ENCODE data around the gene CACTIN.
"Not testable (repeated sequence)": the region's sequence is repeated elsewhere in the genome, so short reads cannot be mapped to it uniquely, and the experiment has no call there.

Gene CACTIN

GRCh38 chr19:3670796-3671679, 44.4 kb upstream of the CACTIN start:
- Histone ChIP-seq H3K4me3 (ENCODE audit: insufficient read length, low read depth) (no peak overlapping the region), H3K36me3 (ENCODE audit: insufficient read depth, insufficient read length, low read length) (peaks cover 37% of the 10 kb centered on the region), H3K27me3 (ENCODE audit: insufficient read depth, insufficient read length) (no peaks in the 10 kb centered on the region), H3K4me1 (ENCODE audit: insufficient read depth, insufficient read length) (peaks cover 48% of the 10 kb centered on the region), H3K9me3 (ENCODE audit: insufficient read depth, low read length) (no peaks in the 10 kb centered on the region), H3K9ac (ENCODE audit: insufficient read length, low read depth) (peak overlapping the region; percentile 53)
- no peak for DNase-seq (ENCODE audit: low read depth, low spot score)
- TF ChIP-seq YY1 (IDR thresholded peaks at IDR 0.05; ENCODE audit: insufficient read depth, insufficient read length) = no peak
- no peak for TF ChIP-seq SUZ12 (IDR thresholded peaks at IDR 0.05; ENCODE audit: extremely low read depth, insufficient read depth, insufficient read length)
- TF ChIP-seq ZNF274 (IDR thresholded peaks at IDR 0.05; ENCODE audit: low read depth, low read length) = no peak

- Histone ChIP-seq H3K4me1 (ENCODE audit: insufficient read depth, insufficient read length) (peaks cover 52% of the 10 kb centered on the region), H3K9ac (ENCODE audit: insufficient read length, low read depth) (peak overlapping the region; percentile 56), H3K36me3 (ENCODE audit: insufficient read depth, insufficient read length, low read length) (peaks cover 36% of the 10 kb centered on the region), H3K4me3 (ENCODE audit: insufficient read length, low read depth) (no peak overlapping the region), H3K27me3 (ENCODE audit: insufficient read depth, insufficient read length) (no peaks in the 10 kb centered on the region), H3K9me3 (ENCODE audit: insufficient read depth, low read length) (no peaks in the 10 kb centered on the region)
- DNase-seq (ENCODE audit: low read depth, low spot score) = no peak
- TF ChIP-seq ZNF274 (IDR thresholded peaks at IDR 0.05; ENCODE audit: low read depth, low read length) = no peak
- TF ChIP-seq YY1 (IDR thresholded peaks at IDR 0.05; ENCODE audit: insufficient read depth, insufficient read length) = no peak
- no peak for TF ChIP-seq SUZ12 (IDR thresholded peaks at IDR 0.05; ENCODE audit: extremely low read depth, insufficient read depth, insufficient read length)
These were observed 43.6 kb upstream of the CACTIN start for GRCh38 chr19:3669947-3670795.

- no peak for TF ChIP-seq ZNF274 (IDR thresholded peaks at IDR 0.05; ENCODE audit: low read depth, low read length)
- TF ChIP-seq YY1 (IDR thresholded peaks at IDR 0.05; ENCODE audit: insufficient read depth, insufficient read length) = no peak
- no peak for TF ChIP-seq SUZ12 (IDR thresholded peaks at IDR 0.05; ENCODE audit: extremely low read depth, insufficient read depth, insufficient read length)
- Histone ChIP-seq H3K4me3 (ENCODE audit: insufficient read length, low read depth) (no peak overlapping the region), H3K9ac (ENCODE audit: insufficient read length, low read depth) (peak overlapping the region; percentile 42), H3K9me3 (ENCODE audit: insufficient read depth, low read length) (no peaks in the 10 kb centered on the region), H3K27me3 (ENCODE audit: insufficient read depth, insufficient read length) (no peaks in the 10 kb centered on the region), H3K36me3 (ENCODE audit: insufficient read depth, insufficient read length, low read length) (peaks cover 38% of the 10 kb centered on the region), H3K4me1 (ENCODE audit: insufficient read depth, insufficient read length) (peaks cover 52% of the 10 kb centered on the region)
- DNase-seq (ENCODE audit: low read depth, low spot score) = no peak
These were observed 42.7 kb upstream of the CACTIN start for GRCh38 chr19:3669082-3669946.

- Histone ChIP-seq H3K4me1 (ENCODE audit: insufficient read depth, insufficient read length) (peaks cover 50% of the 10 kb centered on the region), H3K4me3 (ENCODE audit: insufficient read length, low read depth) (no peak overlapping the region), H3K36me3 (ENCODE audit: insufficient read depth, insufficient read length, low read length) (peaks cover 40% of the 10 kb centered on the region), H3K27me3 (ENCODE audit: insufficient read depth, insufficient read length) (no peaks in the 10 kb centered on the region), H3K9ac (ENCODE audit: insufficient read length, low read depth) (peak overlapping the region; percentile 63), H3K9me3 (ENCODE audit: insufficient read depth, low read length) (no peaks in the 10 kb centered on the region)
- TF ChIP-seq SUZ12 (IDR thresholded peaks at IDR 0.05; ENCODE audit: extremely low read depth, insufficient read depth, insufficient read length) = no peak
- TF ChIP-seq ZNF274 (IDR thresholded peaks at IDR 0.05; ENCODE audit: low read depth, low read length) = no peak
- no peak for TF ChIP-seq YY1 (IDR thresholded peaks at IDR 0.05; ENCODE audit: insufficient read depth, insufficient read length)
- DNase-seq (ENCODE audit: low read depth, low spot score) = no peak
These were observed 41.9 kb upstream of the CACTIN start for GRCh38 chr19:3668331-3669081.

- peak overlapping the region; percentile 63 for H3K9ac ChIP-seq (ENCODE audit: insufficient read length, low read depth)
- no peak for TF ChIP-seq YY1 (IDR thresholded peaks at IDR 0.05; ENCODE audit: insufficient read depth, insufficient read length)
- no peaks in the 10 kb centered on the region for H3K9me3 ChIP-seq (ENCODE audit: insufficient read depth, low read length)
- no peaks in the 10 kb centered on the region for H3K27me3 ChIP-seq (ENCODE audit: insufficient read depth, insufficient read length)
- peaks cover 44% of the 10 kb centered on the region for H3K4me1 ChIP-seq (ENCODE audit: insufficient read depth, insufficient read length)
- no peak overlapping the region for H3K4me3 ChIP-seq (ENCODE audit: insufficient read length, low read depth)
- peaks cover 47% of the 10 kb centered on the region for H3K36me3 ChIP-seq (ENCODE audit: insufficient read depth, insufficient read length, low read length)
- DNase-seq (ENCODE audit: low read depth, low spot score) = no peak
These were observed 41.2 kb upstream of the CACTIN start for GRCh38 chr19:3667766-3668165.

GRCh38 chr19:3667037-3667638, 40.5 kb upstream of the CACTIN start:
- Histone ChIP-seq H3K9ac (ENCODE audit: insufficient read length, low read depth) (no peak overlapping the region), H3K27me3 (ENCODE audit: insufficient read depth, insufficient read length) (no peaks in the 10 kb centered on the region), H3K36me3 (ENCODE audit: insufficient read depth, insufficient read length, low read length) (peaks cover 51% of the 10 kb centered on the region), H3K9me3 (ENCODE audit: insufficient read depth, low read length) (no peaks in the 10 kb centered on the region), H3K4me3 (ENCODE audit: insufficient read length, low read depth) (no peak overlapping the region), H3K4me1 (ENCODE audit: insufficient read depth, insufficient read length) (peaks cover 39% of the 10 kb centered on the region)
- TF ChIP-seq ZNF274 (IDR thresholded peaks at IDR 0.05; ENCODE audit: low read depth, low read length) (no peak), YY1 (IDR thresholded peaks at IDR 0.05; ENCODE audit: insufficient read depth, insufficient read length) (no peak), SUZ12 (IDR thresholded peaks at IDR 0.05; ENCODE audit: extremely low read depth, insufficient read depth, insufficient read length) (no peak)
- DNase-seq (ENCODE audit: low read depth, low spot score) = no peak

- Histone ChIP-seq H3K36me3 (ENCODE audit: insufficient read depth, insufficient read length, low read length) (peaks cover 58% of the 10 kb centered on the region), H3K4me1 (ENCODE audit: insufficient read depth, insufficient read length) (peaks cover 36% of the 10 kb centered on the region)
- H3K9me3 ChIP-seq (ENCODE audit: insufficient read depth, low read length); H3K27me3 ChIP-seq (ENCODE audit: insufficient read depth, insufficient read length); H3K4me3 ChIP-seq (ENCODE audit: insufficient read length, low read depth); DNase-seq (ENCODE audit: low read depth, low spot score); H3K9ac ChIP-seq (ENCODE audit: insufficient read length, low read depth): not testable (repeated sequence)
These were observed 39.9 kb upstream of the CACTIN start for GRCh38 chr19:3666545-3666856.
